SK-N-SH treated with all-trans-retinoic acid at 6 μM for 48 hours (cell line): ENCODE measurements around the gene SCFD2.
"Not testable (repeated sequence)": the region's sequence is repeated elsewhere in the genome, so short reads cannot be mapped to it uniquely, and the experiment has no call there.

Experiments
- ATAC-seq: fragments of 200-7000 bp; cut with Tn5 transposase; 3 replicates; pipeline ENCODE4 v1.9.1; 2020; ENCODE audit warnings: mild to moderate bottlenecking, moderate library complexity
- ARNTL ChIP-seq: fragments of 450-650 bp; formaldehyde crosslinking; IDR thresholded peaks from 2 replicates; pipeline ENCODE4 v1.5.0; 2020; ENCODE audit warnings: low read depth, mild to moderate bottlenecking, moderate library complexity, borderline replicate concordance
- CSDC2 ChIP-seq: fragments of 250-450 bp; sonication (Bioruptor Pico); IDR thresholded peaks from 2 replicates; pipeline ENCODE4 v1.5.0; 2020; ENCODE audit warnings: mild to moderate bottlenecking, moderate library complexity
- ESRRG ChIP-seq: fragments of 250-450 bp; sonication (Bioruptor Pico); IDR thresholded peaks from 2 replicates; pipeline ENCODE4 v1.6.1; 2021; ENCODE audit warnings: mild to moderate bottlenecking
- GLIS3 ChIP-seq: fragments of 250-450 bp; sonication (Bioruptor Pico); IDR thresholded peaks from 2 replicates; pipeline ENCODE4 v1.5.0; 2020; ENCODE audit warnings: mild to moderate bottlenecking, moderate library complexity
- ISL1 ChIP-seq: fragments of 250-450 bp; sonication (Bioruptor Pico); IDR thresholded peaks from 2 replicates; pipeline ENCODE4 v2.1.2; 2022; ENCODE audit warnings: mild to moderate bottlenecking, moderate library complexity
- OSR1 ChIP-seq: fragments of 250-450 bp; sonication (Bioruptor Pico); IDR thresholded peaks from 2 replicates; pipeline ENCODE4 v1.8.0; 2022; ENCODE audit warnings: moderate library complexity, mild to moderate bottlenecking, inconsistent platforms
- PPARA ChIP-seq: fragments of 250-450 bp; sonication (Bioruptor Pico); IDR thresholded peaks from 2 replicates; pipeline ENCODE4 v1.5.0; 2020; ENCODE audit warnings: mild to moderate bottlenecking, borderline replicate concordance
- RARB ChIP-seq: fragments of 250-450 bp; sonication (Bioruptor Pico); IDR thresholded peaks from 2 replicates; pipeline ENCODE4 v1.8.0; 2021; ENCODE audit warnings: mild to moderate bottlenecking, moderate library complexity
- SNAI2 ChIP-seq: fragments of 250-450 bp; sonication (Bioruptor Pico); IDR thresholded peaks from 2 replicates; pipeline ENCODE4 v1.5.0; 2020; ENCODE audit warnings: mild to moderate bottlenecking, moderate library complexity
- TCF4 ChIP-seq: fragments of 250-450 bp; sonication (Bioruptor Pico); IDR thresholded peaks from 2 replicates; pipeline ENCODE4 v1.8.0; 2021; ENCODE audit warnings: mild to moderate bottlenecking, moderate library complexity, borderline replicate concordance
- TOX ChIP-seq: fragments of 250-450 bp; sonication (Bioruptor Pico); IDR thresholded peaks from 2 replicates; pipeline ENCODE4 v1.8.0; 2021; ENCODE audit warnings: mild to moderate bottlenecking, moderate library complexity, borderline replicate concordance
- ZC3H10 ChIP-seq: fragments of 250-450 bp; sonication (Bioruptor Pico); IDR thresholded peaks from 2 replicates; pipeline ENCODE4 v1.5.1; 2021; ENCODE audit warnings: mild to moderate bottlenecking, moderate library complexity
- ZFP30 ChIP-seq: fragments of 450-650 bp; formaldehyde crosslinking; IDR thresholded peaks from 2 replicates; pipeline ENCODE4 v1.5.0; 2022; ENCODE audit warnings: mild to moderate bottlenecking, moderate library complexity
- ZNF565 ChIP-seq: fragments of 450-650 bp; formaldehyde crosslinking; conservative IDR thresholded peaks from 2 replicates; pipeline ENCODE4 v1.5.0; 2020; ENCODE audit warnings: low read depth, mild to moderate bottlenecking, moderate library complexity
- ZNF70 ChIP-seq: fragments of 450-650 bp; formaldehyde crosslinking; IDR thresholded peaks from 2 replicates; pipeline ENCODE4 v1.5.0; 2020; ENCODE audit warnings: mild to moderate bottlenecking, moderate library complexity
- ZNF8 ChIP-seq: fragments of 450-650 bp; formaldehyde crosslinking; IDR thresholded peaks from 2 replicates; pipeline ENCODE4 v1.5.0; 2020; ENCODE audit warnings: mild to moderate bottlenecking, moderate library complexity
- TF ChIP-seq, protein P1 (sequence below): fragments of 250-450 bp; sonication (Bioruptor Pico); IDR thresholded peaks from 2 replicates; pipeline ENCODE4 v1.5.1; 2021; ENCODE audit warnings: mild to moderate bottlenecking, moderate library complexity
- TF ChIP-seq, protein P2 (sequence below): fragments of 250-450 bp; sonication (Bioruptor Pico); IDR thresholded peaks from 2 replicates; pipeline ENCODE4 v1.5.1; 2020; ENCODE audit warnings: low read depth, mild to moderate bottlenecking, moderate library complexity
- TF ChIP-seq, protein P3 (sequence below): fragments of 250-450 bp; sonication (Bioruptor Pico); IDR thresholded peaks from 2 replicates; pipeline ENCODE4 v1.8.0; 2021; ENCODE audit warnings: low read depth, mild to moderate bottlenecking, moderate library complexity, borderline replicate concordance
- TF ChIP-seq, protein P4 (sequence below): fragments of 250-450 bp; sonication (Bioruptor Pico); IDR thresholded peaks from 2 replicates; pipeline ENCODE4 v1.5.0; 2020; ENCODE audit warnings: mild to moderate bottlenecking, moderate library complexity

Gene SCFD2

DNA sequence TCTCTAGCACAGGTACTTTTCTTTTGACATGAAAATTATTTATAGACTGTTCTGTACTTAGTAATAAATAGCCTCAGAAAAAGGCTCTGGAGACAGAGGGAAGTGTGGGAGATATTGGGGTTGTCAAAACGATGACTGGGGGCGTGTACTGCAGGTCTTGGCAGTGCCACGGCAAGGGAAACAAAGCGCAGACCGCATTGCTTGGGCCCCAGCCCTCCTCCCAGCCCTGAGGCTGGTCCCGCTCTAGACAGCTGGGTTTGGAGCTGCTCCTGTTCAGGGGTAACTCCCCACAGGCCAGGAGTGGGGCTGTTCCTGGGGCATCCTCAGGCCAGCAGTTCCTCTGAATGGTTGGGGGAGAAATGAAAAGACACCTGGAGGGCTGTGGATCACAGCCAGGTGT lies 372.1 kb downstream of the SCFD2 start:
- ATAC-seq = no peak
- no peak for TF ChIP-seq ZNF565
- TF ChIP-seq, protein P1, sequence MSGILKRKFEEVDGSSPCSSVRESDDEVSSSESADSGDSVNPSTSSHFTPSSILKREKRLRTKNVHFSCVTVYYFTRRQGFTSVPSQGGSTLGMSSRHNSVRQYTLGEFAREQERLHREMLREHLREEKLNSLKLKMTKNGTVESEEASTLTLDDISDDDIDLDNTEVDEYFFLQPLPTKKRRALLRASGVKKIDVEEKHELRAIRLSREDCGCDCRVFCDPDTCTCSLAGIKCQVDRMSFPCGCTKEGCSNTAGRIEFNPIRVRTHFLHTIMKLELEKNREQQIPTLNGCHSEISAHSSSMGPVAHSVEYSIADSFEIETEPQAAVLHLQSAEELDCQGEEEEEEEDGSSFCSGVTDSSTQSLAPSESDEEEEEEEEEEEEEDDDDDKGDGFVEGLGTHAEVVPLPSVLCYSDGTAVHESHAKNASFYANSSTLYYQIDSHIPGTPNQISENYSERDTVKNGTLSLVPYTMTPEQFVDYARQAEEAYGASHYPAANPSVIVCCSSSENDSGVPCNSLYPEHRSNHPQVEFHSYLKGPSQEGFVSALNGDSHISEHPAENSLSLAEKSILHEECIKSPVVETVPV = no peak
- no peak for TF ChIP-seq PPARA (CRISPR knock-in tag)
- no peak for TF ChIP-seq SNAI2
- no peak for TF ChIP-seq ZFP30
- no peak for TF ChIP-seq ZC3H10 (CRISPR knock-in tag)
- TF ChIP-seq ISL1 (CRISPR knock-in tag) = no peak
- no peak for TF ChIP-seq OSR1 (CRISPR knock-in tag)
- no peak for TF ChIP-seq TOX (CRISPR knock-in tag)
- TF ChIP-seq, protein P2, sequence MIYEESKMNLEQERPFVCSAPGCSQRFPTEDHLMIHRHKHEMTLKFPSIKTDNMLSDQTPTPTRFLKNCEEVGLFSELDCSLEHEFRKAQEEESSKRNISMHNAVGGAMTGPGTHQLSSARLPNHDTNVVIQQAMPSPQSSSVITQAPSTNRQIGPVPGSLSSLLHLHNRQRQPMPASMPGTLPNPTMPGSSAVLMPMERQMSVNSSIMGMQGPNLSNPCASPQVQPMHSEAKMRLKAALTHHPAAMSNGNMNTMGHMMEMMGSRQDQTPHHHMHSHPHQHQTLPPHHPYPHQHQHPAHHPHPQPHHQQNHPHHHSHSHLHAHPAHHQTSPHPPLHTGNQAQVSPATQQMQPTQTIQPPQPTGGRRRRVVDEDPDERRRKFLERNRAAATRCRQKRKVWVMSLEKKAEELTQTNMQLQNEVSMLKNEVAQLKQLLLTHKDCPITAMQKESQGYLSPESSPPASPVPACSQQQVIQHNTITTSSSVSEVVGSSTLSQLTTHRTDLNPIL (CRISPR knock-in tag) = no peak
- no peak for TF ChIP-seq TCF4 (CRISPR knock-in tag)
- no peak for TF ChIP-seq CSDC2 (CRISPR knock-in tag)

DNA sequence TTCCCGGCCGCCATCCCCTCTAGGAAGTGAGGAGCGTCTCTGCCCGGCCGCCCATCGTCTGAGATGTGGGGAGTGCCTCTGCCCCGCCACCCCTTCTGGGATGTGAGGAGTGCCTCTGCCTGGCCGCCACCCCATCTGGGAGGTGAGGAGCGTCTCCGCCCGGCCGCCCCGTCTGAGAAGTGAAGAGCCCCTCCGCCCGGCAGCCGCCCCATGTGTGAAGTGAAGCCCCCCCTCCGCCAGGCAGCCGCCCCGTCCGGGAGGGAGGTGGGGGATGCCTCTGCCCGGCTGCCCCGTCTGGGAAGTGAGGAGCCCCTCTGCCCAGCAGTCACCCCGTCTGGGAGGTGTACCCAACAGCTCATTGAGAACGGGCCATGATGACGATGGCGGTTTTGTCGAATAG lies 373.3 kb downstream of the SCFD2 start:
- not testable (repeated sequence) for ATAC-seq

DNA sequence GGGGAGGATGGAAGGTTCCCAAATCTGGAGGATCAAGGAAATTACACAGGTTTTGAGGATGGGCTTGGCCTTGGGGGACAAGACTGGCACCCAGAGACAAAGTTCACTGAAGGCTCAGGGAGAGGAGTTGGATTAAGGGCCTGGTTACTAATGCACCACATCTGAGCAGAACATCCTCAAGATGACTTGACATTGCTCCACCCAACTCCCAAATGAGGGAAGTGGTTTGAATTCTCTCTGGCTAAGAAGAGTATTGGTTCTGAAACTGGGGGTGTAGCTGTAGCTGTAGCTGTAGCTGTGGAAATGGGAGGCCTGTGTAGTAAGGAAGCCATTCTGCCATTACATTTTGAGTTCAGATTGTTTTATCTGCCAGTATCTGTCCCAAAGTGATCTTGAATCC lies 374.4 kb downstream of the SCFD2 start:
- no peak for TF ChIP-seq ESRRG (CRISPR knock-in tag)
- no peak for TF ChIP-seq ARNTL
- TF ChIP-seq ZNF565 = no peak
- no peak for TF ChIP-seq GLIS3 (CRISPR knock-in tag)
- TF ChIP-seq, protein P3, sequence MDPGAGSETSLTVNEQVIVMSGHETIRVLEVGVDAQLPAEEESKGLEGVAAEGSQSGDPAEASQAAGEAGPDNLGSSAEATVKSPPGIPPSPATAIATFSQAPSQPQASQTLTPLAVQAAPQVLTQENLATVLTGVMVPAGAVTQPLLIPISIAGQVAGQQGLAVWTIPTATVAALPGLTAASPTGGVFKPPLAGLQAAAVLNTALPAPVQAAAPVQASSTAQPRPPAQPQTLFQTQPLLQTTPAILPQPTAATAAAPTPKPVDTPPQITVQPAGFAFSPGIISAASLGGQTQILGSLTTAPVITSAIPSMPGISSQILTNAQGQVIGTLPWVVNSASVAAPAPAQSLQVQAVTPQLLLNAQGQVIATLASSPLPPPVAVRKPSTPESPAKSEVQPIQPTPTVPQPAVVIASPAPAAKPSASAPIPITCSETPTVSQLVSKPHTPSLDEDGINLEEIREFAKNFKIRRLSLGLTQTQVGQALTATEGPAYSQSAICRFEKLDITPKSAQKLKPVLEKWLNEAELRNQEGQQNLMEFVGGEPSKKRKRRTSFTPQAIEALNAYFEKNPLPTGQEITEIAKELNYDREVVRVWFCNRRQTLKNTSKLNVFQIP (CRISPR knock-in tag) = no peak
- TF ChIP-seq ZNF8 (CRISPR knock-in tag) = no peak
- no peak for TF ChIP-seq ZNF70 (CRISPR knock-in tag)
- no peak for ATAC-seq

DNA sequence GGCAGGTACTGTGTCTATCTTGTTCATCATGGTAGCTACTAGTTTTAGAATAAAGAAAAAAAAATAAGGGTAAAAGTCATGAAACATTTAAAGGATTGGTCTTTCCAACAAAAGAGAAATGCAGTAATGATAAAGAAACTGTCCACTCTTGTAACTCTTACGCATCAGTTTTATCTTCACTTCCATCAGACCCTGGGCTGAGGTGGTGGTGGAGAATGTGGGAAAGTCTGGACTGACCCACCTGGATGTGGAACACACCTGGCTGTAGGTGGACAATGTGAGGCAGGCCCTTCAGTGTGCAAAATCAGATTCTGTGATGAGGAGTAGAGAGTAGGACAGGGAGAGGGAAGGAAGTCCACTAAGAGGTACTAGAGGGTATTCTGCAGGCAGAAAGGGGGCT lies 375.2 kb downstream of the SCFD2 start:
- no peak for ATAC-seq

More for the DNA sequence above, 375.2 kb downstream of the SCFD2 start:
- TF ChIP-seq ESRRG (CRISPR knock-in tag) = no peak
- TF ChIP-seq OSR1 (CRISPR knock-in tag) = no peak
- no peak for TF ChIP-seq SNAI2
- no peak for TF ChIP-seq ZC3H10 (CRISPR knock-in tag)
- TF ChIP-seq, protein P1 = no peak
- no peak for TF ChIP-seq GLIS3 (CRISPR knock-in tag)
- TF ChIP-seq TOX (CRISPR knock-in tag) = no peak
- TF ChIP-seq, protein P4, sequence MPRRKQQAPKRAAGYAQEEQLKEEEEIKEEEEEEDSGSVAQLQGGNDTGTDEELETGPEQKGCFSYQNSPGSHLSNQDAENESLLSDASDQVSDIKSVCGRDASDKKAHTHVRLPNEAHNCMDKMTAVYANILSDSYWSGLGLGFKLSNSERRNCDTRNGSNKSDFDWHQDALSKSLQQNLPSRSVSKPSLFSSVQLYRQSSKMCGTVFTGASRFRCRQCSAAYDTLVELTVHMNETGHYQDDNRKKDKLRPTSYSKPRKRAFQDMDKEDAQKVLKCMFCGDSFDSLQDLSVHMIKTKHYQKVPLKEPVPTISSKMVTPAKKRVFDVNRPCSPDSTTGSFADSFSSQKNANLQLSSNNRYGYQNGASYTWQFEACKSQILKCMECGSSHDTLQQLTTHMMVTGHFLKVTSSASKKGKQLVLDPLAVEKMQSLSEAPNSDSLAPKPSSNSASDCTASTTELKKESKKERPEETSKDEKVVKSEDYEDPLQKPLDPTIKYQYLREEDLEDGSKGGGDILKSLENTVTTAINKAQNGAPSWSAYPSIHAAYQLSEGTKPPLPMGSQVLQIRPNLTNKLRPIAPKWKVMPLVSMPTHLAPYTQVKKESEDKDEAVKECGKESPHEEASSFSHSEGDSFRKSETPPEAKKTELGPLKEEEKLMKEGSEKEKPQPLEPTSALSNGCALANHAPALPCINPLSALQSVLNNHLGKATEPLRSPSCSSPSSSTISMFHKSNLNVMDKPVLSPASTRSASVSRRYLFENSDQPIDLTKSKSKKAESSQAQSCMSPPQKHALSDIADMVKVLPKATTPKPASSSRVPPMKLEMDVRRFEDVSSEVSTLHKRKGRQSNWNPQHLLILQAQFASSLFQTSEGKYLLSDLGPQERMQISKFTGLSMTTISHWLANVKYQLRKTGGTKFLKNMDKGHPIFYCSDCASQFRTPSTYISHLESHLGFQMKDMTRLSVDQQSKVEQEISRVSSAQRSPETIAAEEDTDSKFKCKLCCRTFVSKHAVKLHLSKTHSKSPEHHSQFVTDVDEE (CRISPR knock-in tag) = no peak
- TF ChIP-seq, protein P3 (CRISPR knock-in tag) = no peak
- TF ChIP-seq ZFP30 = no peak
- TF ChIP-seq RARB (CRISPR knock-in tag) = no peak
- no peak for TF ChIP-seq PPARA (CRISPR knock-in tag)
